Osteocyte (in vitro differentiated cells): Measurements from ENCODE around the gene ACR. TPM values are rescaled to one million over a fixed set of nuclear protein-coding genes. Genes with fewer than 3 reads are reported as not detected.

Source experiments
- DNase-seq: peaks from one replicate; pipeline ENCODE4 v3.0.0; 2021; ENCODE audit warnings: mixed read lengths; ENCODE audit not compliant: unreplicated experiment; ENCODE audit errors: extremely low spot score
- H3K27ac Mint-ChIP-seq: one replicate; pipeline ENCODE4 v1.8.0; 2021; ENCODE audit warnings: mild to moderate bottlenecking, mixed read lengths; ENCODE audit not compliant: unreplicated experiment
- H3K27me3 Mint-ChIP-seq: one replicate; pipeline ENCODE4 v1.8.0; 2021; ENCODE audit warnings: mixed read lengths; ENCODE audit not compliant: unreplicated experiment
- H3K36me3 Mint-ChIP-seq: one replicate; pipeline ENCODE4 v1.8.0; 2021; ENCODE audit warnings: mixed read lengths; ENCODE audit not compliant: unreplicated experiment
- H3K4me1 Mint-ChIP-seq: one replicate; pipeline ENCODE4 v1.8.0; 2021; ENCODE audit warnings: mixed read lengths; ENCODE audit not compliant: unreplicated experiment
- H3K4me3 Mint-ChIP-seq: one replicate; pipeline ENCODE4 v1.8.0; 2021; ENCODE audit warnings: mild to moderate bottlenecking, moderate library complexity, mixed read lengths; ENCODE audit not compliant: unreplicated experiment
- H3K9me3 Mint-ChIP-seq: one replicate; pipeline ENCODE4 v1.8.0; 2021; ENCODE audit warnings: mixed read lengths; ENCODE audit not compliant: unreplicated experiment
- CTCF ChIP-seq: fragments of 200-600 bp; sonication (generic); IDR thresholded peaks from 2 replicates; pipeline ENCODE4 v1.5.0; 2021; ENCODE audit warnings: antibody characterized with exemption, mild to moderate bottlenecking, moderate library complexity
- total RNA-seq: library from RNA; stranded (reverse); gene quantifications from 2 replicates; pipeline ENCODE4 v1.2.1, GENCODE V29; 2021

ACR gene
- total RNA-seq, 1 donor from 2014 or later: not detected

- H3K27me3 Mint-ChIP-seq: peaks cover 2% of the 10 kb centered on the region
- H3K27ac Mint-ChIP-seq: no peak overlapping the region
- no peak for TF ChIP-seq CTCF
- no peaks in the 10 kb centered on the region for H3K9me3 Mint-ChIP-seq
- no peak for DNase-seq
- no peaks in the 10 kb centered on the region for H3K4me1 Mint-ChIP-seq
- no peak overlapping the region for H3K4me3 Mint-ChIP-seq
- peaks cover 4% of the 10 kb centered on the region for H3K36me3 Mint-ChIP-seq
Measured at GRCh38 chr22:50726643-50727340, 11.2 kb upstream of the ACR start.

- Mint-ChIP-seq H3K27me3 (no peaks in the 10 kb centered on the region), H3K27ac (no peak overlapping the region), H3K4me1 (no peaks in the 10 kb centered on the region), H3K36me3 (peaks cover 4% of the 10 kb centered on the region), H3K9me3 (no peaks in the 10 kb centered on the region), H3K4me3 (no peak overlapping the region)
- no peak for TF ChIP-seq CTCF
- no peak for DNase-seq
Measured at GRCh38 chr22:50727678-50728522, 10.1 kb upstream of the ACR start.

GRCh38 chr22:50728523-50728931 lies 9.5 kb upstream of the ACR start:
- TF ChIP-seq CTCF: no peak
- H3K27me3 Mint-ChIP-seq: peaks cover under 1% of the 10 kb centered on the region
- peaks cover 3% of the 10 kb centered on the region for H3K4me1 Mint-ChIP-seq
- H3K36me3 Mint-ChIP-seq: peaks cover 4% of the 10 kb centered on the region
- no peak overlapping the region for H3K27ac Mint-ChIP-seq
- no peaks in the 10 kb centered on the region for H3K9me3 Mint-ChIP-seq
- no peak for DNase-seq
- H3K4me3 Mint-ChIP-seq: no peak overlapping the region

GRCh38 chr22:50729391-50730012 lies 8.5 kb upstream of the ACR start:
- H3K36me3 Mint-ChIP-seq: peaks cover 4% of the 10 kb centered on the region

More at GRCh38 chr22:50729391-50730012, 8.5 kb upstream of the ACR start:
- Mint-ChIP-seq H3K4me1 (peaks cover 5% of the 10 kb centered on the region), H3K9me3 (no peaks in the 10 kb centered on the region), H3K27ac (no peak overlapping the region), H3K27me3 (peaks cover 2% of the 10 kb centered on the region), H3K4me3 (no peak overlapping the region)
- no peak for TF ChIP-seq CTCF
- no peak for DNase-seq
